Breast epithelium (tissue), 4 donors: ENCODE results near the gene ATP6V1C2. TPM values are rescaled to one million over a fixed set of nuclear protein-coding genes. Genes with fewer than 3 reads are reported as not detected.

Experiments
- DNase-seq, 2 donors: peaks; one replicate each; pipeline ENCODE4 v3.0.0-alpha.2; 2019; ENCODE audit warnings: low spot score in 2 of 2
- H3K27ac ChIP-seq, 2 donors: fragments of 200-600 bp; sonication (generic) in 1 of 2; one replicate each; pipeline ENCODE4 v1.5.1; 2016 to 2019; ENCODE audit warnings: mild to moderate bottlenecking in 1 of 2
- H3K27me3 ChIP-seq, 2 donors: fragments of 200-600 bp; sonication (generic) in 1 of 2; one replicate each; pipeline versions ENCODE4 v1.5.1 to v1.6.0; 2017 to 2019; ENCODE audit warnings: control low read depth in 1 of 2, mild to moderate bottlenecking in 1 of 2
- H3K36me3 ChIP-seq: fragments of 200-600 bp; one replicate; pipeline ENCODE4 v1.5.1; 2019
- H3K4me1 ChIP-seq, 2 donors: fragments of 200-600 bp; sonication (generic); one replicate each; pipeline ENCODE4 v1.5.1; 2016 to 2019; ENCODE audit warnings: control low read depth in 1 of 2
- H3K4me3 ChIP-seq, 3 donors: fragments of 200-600 bp; sonication (generic); 1 replicate in 2 of 3; 2 replicates in 1 of 3; pipeline ENCODE4 v1.5.1; 2016 to 2019; ENCODE audit warnings: mild to moderate bottlenecking in 3 of 3, moderate library complexity in 2 of 3
- H3K9me3 ChIP-seq, 2 donors: fragments of 200-600 bp; sonication (generic) in 1 of 2; one replicate each; pipeline ENCODE4 v1.5.1; 2016 to 2019; ENCODE audit warnings: control low read depth in 1 of 2
- POLR2A ChIP-seq: fragments of 450-650 bp; IDR thresholded peaks from one replicate; pipeline ENCODE4 v1.6.1; 2016; ENCODE audit warnings: antibody characterized with exemption, mild to moderate bottlenecking, moderate library complexity
- POLR2AphosphoS5 ChIP-seq, 3 donors: sonication (generic); formaldehyde crosslinking; IDR thresholded peaks; one replicate each; pipeline ENCODE4 v1.6.1; 2017; ENCODE audit warnings: antibody characterized with exemption in 3 of 3
- intact Hi-C: fragments of 100-400 bp; cut with DNase I; formaldehyde crosslinking; loops from one replicate; pipeline ENCODE4 v1.15.1; 2023; ENCODE audit warnings: low total_unique reads
- total RNA-seq, 3 donors: library from RNA; depleted of rRNA; stranded (reverse); fragments of >200 nt; gene quantifications; one replicate each; pipeline ENCODE4 v1.1.0, GENCODE V29; 2016
- TF ChIP-seq, protein P1 (sequence below), 3 donors: fragments of 450-650 bp; IDR thresholded peaks; one replicate each; pipeline ENCODE4 v1.5.1; 2016 to 2017; ENCODE audit warnings: antibody characterized with exemption in 3 of 3, mild to moderate bottlenecking in 3 of 3, moderate library complexity in 3 of 3

ATP6V1C2 gene
- total RNA-seq, 3 donors from 2014 or later: 0.16 to 18.7 (median 0.66) TPM

DNA sequence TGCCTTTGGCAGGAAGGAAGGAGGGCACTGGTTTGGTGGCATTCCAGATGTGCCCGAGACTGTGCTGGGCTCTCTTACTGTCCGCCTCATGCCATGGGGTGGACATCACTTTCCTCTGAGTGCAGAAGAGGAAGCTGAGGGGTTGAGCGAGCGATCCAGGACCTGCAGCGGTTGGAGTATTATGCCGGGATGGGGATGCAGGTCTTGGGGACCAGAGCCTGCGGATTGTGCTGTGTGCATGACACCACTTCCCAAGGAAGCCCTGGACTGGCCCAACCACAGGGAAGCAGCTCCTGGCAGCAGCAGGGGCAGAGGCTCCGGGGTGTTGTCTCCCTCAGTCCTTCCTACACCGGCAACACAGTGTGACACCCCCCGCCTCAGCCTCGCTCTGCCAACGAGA lies 44.5 kb downstream of the ATP6V1C2 start:
- H3K27me3 ChIP-seq: no peaks in the 10 kb centered on the region
- no peaks in the 10 kb centered on the region for H3K36me3 ChIP-seq
- TF ChIP-seq, protein P1, sequence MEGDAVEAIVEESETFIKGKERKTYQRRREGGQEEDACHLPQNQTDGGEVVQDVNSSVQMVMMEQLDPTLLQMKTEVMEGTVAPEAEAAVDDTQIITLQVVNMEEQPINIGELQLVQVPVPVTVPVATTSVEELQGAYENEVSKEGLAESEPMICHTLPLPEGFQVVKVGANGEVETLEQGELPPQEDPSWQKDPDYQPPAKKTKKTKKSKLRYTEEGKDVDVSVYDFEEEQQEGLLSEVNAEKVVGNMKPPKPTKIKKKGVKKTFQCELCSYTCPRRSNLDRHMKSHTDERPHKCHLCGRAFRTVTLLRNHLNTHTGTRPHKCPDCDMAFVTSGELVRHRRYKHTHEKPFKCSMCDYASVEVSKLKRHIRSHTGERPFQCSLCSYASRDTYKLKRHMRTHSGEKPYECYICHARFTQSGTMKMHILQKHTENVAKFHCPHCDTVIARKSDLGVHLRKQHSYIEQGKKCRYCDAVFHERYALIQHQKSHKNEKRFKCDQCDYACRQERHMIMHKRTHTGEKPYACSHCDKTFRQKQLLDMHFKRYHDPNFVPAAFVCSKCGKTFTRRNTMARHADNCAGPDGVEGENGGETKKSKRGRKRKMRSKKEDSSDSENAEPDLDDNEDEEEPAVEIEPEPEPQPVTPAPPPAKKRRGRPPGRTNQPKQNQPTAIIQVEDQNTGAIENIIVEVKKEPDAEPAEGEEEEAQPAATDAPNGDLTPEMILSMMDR (IDR thresholded peaks at IDR 0.05): no peak
- TF ChIP-seq POLR2A (no peak), POLR2AphosphoS5 (IDR thresholded peaks at IDR 0.05) (no peak)
- H3K27ac ChIP-seq: no peak overlapping the region
- H3K4me3 ChIP-seq: no peak overlapping the region
- no peaks in the 10 kb centered on the region for H3K9me3 ChIP-seq
- no peak for DNase-seq
- H3K4me1 ChIP-seq: no peaks in the 10 kb centered on the region
- intact Hi-C loops: no loop called here

DNA sequence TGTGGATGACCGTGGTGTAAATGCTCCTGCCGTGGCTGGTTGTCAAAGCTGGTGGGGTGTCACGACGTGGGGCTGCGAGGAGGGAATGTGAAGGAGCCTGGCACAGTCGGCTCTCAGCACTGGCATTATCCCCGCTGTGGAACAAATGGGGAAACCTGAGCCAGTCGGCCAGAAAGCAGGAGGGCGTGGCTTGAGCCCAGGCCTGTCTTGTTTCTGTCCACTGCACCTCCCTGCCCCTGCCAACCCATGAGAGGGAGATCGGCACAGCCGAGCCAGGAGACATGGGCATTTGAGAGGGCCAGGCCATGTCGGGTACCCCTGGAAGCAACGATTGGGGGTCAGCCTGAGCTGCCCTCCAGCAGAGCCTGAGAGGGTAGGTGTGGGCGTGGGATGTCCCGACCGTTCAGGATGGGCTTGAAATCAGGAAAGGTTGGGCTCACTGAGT lies 46.7 kb downstream of the ATP6V1C2 start:
- Histone ChIP-seq H3K36me3 (no peaks in the 10 kb centered on the region), H3K27ac (no peak overlapping the region), H3K4me1 (no peaks in the 10 kb centered on the region), H3K4me3 (no peak overlapping the region), H3K27me3 (no peaks in the 10 kb centered on the region), H3K9me3 (no peaks in the 10 kb centered on the region)
- DNase-seq: no peak
- TF ChIP-seq POLR2AphosphoS5 (IDR thresholded peaks at IDR 0.05): no peak
- TF ChIP-seq, protein P1 (IDR thresholded peaks at IDR 0.05): no peak
- TF ChIP-seq POLR2A: no peak
- intact Hi-C loops: no loop called here

DNA sequence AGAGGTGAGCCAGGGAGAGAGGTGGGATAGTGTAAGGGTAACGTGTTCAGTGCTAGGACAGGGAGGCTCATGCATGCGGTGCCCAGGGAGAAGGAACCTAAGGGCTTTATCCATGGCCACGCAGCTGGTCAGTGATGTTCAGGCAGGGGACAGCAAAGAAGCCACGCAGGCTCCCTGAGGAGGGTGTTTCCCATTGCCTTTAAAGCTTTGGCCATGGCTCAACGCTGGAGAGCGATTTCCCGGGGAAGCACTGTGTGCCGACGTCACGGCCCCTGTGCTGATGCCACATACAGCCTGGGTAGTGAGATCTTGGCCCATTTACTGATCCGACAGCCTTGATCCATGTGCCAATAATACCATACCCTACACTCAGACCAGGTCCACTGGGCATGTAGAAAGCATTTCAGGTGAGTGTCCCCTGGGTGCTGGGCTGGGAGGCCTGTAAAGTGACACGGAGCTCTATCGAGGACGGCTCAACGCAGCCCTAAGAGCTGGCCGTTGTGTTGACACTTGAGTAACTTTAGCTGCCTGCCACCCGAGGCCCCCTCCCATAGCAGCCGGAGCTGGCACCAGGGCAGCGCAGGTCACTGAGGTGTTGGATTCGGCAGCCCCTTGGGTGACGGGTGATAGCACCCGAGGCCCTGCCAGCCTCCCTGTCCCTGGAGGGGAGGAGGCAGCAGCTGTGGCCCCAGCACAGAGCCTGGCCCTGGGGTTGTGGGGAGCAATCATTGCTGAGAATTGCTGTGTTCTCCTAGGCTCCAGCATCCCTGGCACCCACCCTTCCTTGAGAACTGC lies 49.7 kb downstream of the ATP6V1C2 start:
- no peaks in the 10 kb centered on the region for H3K27me3 ChIP-seq
- no peak for DNase-seq
- no peaks in the 10 kb centered on the region for H3K36me3 ChIP-seq
- TF ChIP-seq POLR2AphosphoS5 (IDR thresholded peaks at IDR 0.05): no peak
- TF ChIP-seq POLR2A: no peak
- H3K4me1 ChIP-seq: no peaks in the 10 kb centered on the region
- H3K4me3 ChIP-seq: no peak overlapping the region
- H3K27ac ChIP-seq: no peak overlapping the region
- intact Hi-C loops: no loop called here
- H3K9me3 ChIP-seq: no peaks in the 10 kb centered on the region

DNA sequence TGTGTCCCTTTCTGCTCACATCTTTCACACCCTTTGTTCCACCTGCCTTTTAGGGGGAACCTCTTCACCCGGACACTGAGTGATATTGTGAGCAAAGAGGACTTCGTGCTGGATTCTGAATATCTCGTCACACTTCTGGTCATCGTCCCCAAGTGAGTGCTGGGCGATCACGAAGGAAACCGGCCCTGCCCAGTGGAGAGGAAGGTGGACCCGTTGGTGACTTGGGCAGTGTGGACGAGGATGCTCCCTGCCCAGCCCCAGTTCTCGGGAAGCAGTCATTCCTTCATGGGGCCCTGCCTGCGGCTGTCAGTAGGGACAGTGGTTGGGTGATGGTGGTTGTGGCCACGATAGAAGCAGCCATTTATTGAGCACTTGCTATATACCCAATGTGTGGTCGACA lies 50.4 kb downstream of the ATP6V1C2 start:
- Histone ChIP-seq H3K36me3 (no peaks in the 10 kb centered on the region), H3K9me3 (no peaks in the 10 kb centered on the region), H3K27ac (no peak overlapping the region), H3K4me1 (no peaks in the 10 kb centered on the region), H3K4me3 (no peak overlapping the region), H3K27me3 (no peaks in the 10 kb centered on the region)
- TF ChIP-seq POLR2AphosphoS5 (IDR thresholded peaks at IDR 0.05) (no peak), POLR2A (no peak)
- TF ChIP-seq, protein P1 (IDR thresholded peaks at IDR 0.05): no peak
- no peak for DNase-seq
- intact Hi-C loops: no loop called here

DNA sequence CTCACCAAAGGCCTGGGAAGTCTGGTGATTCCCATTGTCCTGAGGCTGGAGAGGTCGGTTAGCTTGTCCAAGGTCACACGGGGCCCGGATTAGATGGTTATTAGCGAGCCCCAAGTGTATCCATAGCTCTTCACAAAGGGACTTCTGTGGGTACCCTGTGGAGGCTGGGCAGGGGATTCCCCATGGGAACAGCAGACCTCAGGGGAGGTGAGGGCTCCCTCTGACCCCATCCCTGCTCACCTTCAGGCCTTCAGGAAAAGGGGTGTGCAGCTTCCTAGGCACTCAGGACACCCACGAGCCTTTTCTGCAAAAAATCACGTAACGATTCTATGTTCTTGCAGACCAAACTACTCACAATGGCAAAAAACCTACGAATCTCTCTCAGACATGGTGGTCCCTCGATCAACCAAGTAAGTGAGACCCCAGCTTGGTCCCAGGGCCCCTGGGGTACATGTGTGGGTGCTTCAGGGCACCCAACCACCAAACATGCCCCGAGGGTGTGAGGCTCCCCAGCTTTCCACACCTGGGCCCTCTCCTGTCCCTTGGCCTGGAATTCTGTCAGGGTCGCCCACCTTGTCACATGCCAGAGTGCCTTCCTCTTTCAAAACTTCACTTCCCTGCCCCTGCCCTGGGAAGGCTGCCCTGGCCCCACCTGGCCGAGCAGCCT lies 50.9 kb downstream of the ATP6V1C2 start:
- no peak for DNase-seq
- Histone ChIP-seq H3K4me1 (no peaks in the 10 kb centered on the region), H3K9me3 (no peaks in the 10 kb centered on the region), H3K27ac (no peak overlapping the region), H3K36me3 (no peaks in the 10 kb centered on the region), H3K4me3 (no peak overlapping the region), H3K27me3 (no peaks in the 10 kb centered on the region)
- no peak for TF ChIP-seq POLR2AphosphoS5 (IDR thresholded peaks at IDR 0.05)
- TF ChIP-seq, protein P1 (IDR thresholded peaks at IDR 0.05): no peak
- TF ChIP-seq POLR2A: no peak
- intact Hi-C loops: no loop called here
